ENCODE data around the gene RGS3.

RGS3 gene

GRCh38 chr9:113558632-113559502 lies 95.3 kb downstream of the RGS3 start:
- peak; percentile 0 for DNase-seq

GRCh38 chr9:113559834-113560800 lies 96.6 kb downstream of the RGS3 start:
- DNase-seq, result no peak

- DNase-seq, result no peak
Observed at GRCh38 chr9:113562653-113563381, 99.3 kb downstream of the RGS3 start.

- no peak for DNase-seq
Observed at GRCh38 chr9:113563826-113564497, 100.4 kb downstream of the RGS3 start.

DNA sequence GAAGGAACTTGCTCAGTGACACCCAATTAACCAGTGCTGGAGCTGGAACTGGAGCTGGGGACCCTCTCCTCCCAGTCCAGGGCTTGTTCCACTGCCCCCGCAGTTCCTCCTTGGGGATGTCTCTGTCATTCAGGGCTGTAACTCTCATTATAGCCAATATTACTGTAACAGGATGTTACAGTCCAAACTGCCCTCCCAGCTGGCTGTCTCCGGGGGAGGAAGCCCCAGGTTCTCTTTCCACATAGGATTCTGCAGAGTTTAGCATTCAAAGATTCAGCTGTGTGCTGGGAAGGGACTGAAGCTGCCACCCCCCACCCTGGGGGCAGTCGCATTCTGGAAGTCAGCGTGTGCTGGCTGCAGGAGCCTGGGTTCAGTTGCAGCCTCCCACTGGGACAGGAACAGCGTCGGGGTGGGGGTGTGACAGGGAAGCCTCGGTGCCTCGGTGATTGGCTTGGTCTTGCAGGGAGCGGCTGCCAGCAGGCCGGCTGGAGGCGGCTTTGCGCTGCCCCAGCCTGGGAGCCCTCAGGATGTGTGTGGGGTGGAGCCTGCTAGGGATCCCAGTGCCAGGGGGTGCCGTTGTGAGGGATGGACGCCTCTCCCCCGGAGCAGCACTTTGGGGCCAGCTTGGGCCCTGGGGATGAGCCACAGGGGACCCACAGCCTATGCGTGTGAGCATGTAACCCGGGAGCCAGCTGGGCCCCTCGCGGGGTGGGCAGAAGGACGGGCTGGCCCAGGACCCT lies 101.1 kb downstream of the RGS3 start:
- DNase-seq, result no peak

GRCh38 chr9:113566016-113566711 lies 102.6 kb downstream of the RGS3 start:
- DNase-seq, result no peak

DNA sequence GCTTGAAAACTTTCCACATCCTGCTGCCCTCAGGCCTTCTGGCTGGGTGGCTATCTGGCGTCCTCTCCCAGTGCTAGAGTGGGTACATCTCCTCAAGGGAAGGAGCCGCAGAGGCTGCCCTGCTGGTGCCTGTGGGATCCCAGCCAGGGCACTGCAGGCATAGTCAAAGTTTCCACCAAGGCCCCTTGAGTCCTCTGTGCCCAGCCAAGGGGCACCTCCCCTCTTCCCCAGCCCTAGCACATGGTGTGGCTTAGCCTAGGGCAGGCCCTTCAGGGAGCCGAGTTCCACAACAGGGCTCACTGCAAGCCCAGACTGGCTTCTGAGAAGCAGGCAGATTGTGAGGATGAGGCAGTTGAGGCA lies 103.2 kb downstream of the RGS3 start:
- DNase-seq, result no peak

GRCh38 chr9:113567361-113568080 lies 104.0 kb downstream of the RGS3 start:
- DNase-seq, result no peak

- no peak for DNase-seq
Observed at GRCh38 chr9:113568081-113568435, 104.5 kb downstream of the RGS3 start.

DNA sequence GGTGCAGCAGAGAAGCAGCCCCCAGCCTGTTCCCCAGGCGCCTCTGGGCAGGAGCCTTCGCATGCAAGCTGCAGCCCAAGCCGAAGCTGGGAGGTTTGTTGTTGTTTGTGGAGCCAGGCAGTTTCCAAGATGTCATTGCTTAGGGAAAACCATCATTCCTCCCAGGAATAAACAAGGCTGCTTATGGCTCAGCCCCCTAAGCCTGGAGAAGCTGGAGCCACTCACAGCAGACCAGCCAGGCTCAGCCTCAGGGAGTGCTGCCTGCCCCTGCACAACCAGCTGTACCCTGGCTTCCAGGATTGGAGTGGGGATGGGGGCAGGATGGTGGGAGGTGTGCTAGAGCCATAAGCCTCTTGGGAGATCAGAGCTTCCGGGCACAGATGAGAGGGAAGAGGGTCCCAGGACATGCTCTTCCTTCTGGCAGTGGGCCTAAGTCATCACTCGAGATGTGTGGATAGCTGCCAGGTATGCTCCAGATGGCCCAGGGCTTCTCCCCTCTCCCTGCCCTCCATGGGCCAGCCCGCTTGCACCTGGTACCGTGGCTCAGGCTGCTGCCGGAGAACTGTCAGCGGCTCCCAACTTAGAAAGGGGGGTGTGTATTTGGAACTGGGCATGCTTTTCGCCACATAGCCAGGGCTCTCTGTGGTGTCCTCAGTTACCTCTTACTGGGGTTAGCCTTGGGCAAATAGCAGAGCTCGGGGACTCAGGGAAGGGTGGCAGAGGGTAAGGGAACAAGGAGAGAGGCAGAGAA lies 105.2 kb downstream of the RGS3 start:
- peak; percentile 74 for DNase-seq

GRCh38 chr9:113569472-113570060 lies 106.0 kb downstream of the RGS3 start:
- DNase-seq, result no peak

- DNase-seq, result no peak
Observed at GRCh38 chr9:113570106-113570505, 106.6 kb downstream of the RGS3 start.

DNA sequence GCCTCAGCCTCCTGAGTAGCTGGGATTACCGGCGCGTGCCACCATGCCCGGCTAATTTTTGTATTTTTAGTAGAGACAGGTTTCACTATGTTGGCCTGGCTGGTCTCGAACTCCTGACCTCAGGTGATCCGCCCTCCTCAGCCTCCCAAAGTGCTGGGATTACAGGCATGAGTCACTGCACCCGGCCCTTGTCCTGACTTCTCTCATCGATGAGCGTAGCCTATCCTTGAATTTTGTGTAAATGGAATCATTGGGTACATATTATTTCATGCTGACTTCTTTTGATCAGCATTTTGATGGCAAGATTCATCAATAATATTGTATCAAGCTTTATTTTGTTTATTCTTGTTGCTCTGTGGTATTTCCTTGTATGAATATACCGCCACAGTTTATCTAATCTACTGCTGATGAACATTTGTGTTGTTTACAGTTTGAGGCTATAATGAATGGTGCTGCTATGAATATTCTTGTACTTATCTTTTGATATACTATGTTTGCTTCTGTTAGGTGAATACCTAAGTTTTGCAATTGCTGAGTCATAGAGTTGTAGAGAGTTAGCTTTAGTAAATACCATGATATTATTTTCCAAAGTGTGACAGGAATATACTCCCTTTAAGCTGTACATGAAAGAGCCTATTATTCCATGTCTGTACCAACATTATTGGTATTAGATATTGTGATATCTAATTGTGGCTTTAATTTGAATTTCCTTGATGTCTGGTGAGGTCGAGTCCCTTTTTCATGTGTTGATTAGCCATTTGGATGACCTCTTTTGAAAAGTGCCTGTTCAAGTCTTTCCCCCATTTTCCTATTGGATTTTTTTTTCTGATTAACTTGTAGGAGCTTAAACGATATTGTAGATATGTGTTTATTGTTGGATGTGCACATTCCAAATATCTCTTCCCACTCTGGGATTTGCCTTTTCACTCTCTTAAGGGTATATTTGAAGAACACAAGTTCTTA lies 107.5 kb downstream of the RGS3 start:
- DNase-seq, result no peak

- DNase-seq, result no peak
Observed at GRCh38 chr9:113572076-113572861, 108.7 kb downstream of the RGS3 start.

GRCh38 chr9:113573046-113573958 lies 109.8 kb downstream of the RGS3 start:
- DNase-seq, result no peak

- no peak for DNase-seq
Observed at GRCh38 chr9:113573959-113574352, 110.4 kb downstream of the RGS3 start.

Measured in DMS 273 treated with DMSO at 0.1 percent for 48 hours (cell line).